Measurements from ENCODE around the gene DLGAP1. TPM values are rescaled to one million over a fixed set of nuclear protein-coding genes. Genes with fewer than 3 reads are reported as not detected.

Gene DLGAP1
- total RNA-seq, 1 donor from 2014 or later = 3.7 TPM

- no peak for DNase-seq (ENCODE audit: low read depth, low spot score)
Measured at GRCh38 chr18:3513481-3513880, 941.6 kb downstream of the DLGAP1 start.

GRCh38 chr18:3511980-3512379 is 943.1 kb downstream of the DLGAP1 start:
- no peak for DNase-seq (ENCODE audit: low read depth, low spot score)

GRCh38 chr18:3510896-3511295 is 944.2 kb downstream of the DLGAP1 start:
- no peak for DNase-seq (ENCODE audit: low read depth, low spot score)

GRCh38 chr18:3510024-3510423 is 945.1 kb downstream of the DLGAP1 start:
- DNase-seq (ENCODE audit: low read depth, low spot score) = no peak

- no peak for DNase-seq (ENCODE audit: low read depth, low spot score)
Measured at GRCh38 chr18:3508576-3509549, 946.2 kb downstream of the DLGAP1 start.

- no peak for DNase-seq (ENCODE audit: low read depth, low spot score)
Measured at GRCh38 chr18:3504637-3505036, 950.5 kb downstream of the DLGAP1 start.

GRCh38 chr18:3502650-3503049 is 952.5 kb downstream of the DLGAP1 start:
- DNase-seq (ENCODE audit: low read depth, low spot score) = no peak

GRCh38 chr18:3500016-3500415 is 955.1 kb downstream of the DLGAP1 start:
- no peak for DNase-seq (ENCODE audit: low read depth, low spot score)

- no peak for DNase-seq (ENCODE audit: low read depth, low spot score)
Measured at GRCh38 chr18:3499501-3499900, 955.6 kb downstream of the DLGAP1 start.

GRCh38 chr18:3498698-3499471 is 956.2 kb downstream of the DLGAP1 start:
- DNase-seq (ENCODE audit: low read depth, low spot score) = no peak

- no peak for DNase-seq (ENCODE audit: low read depth, low spot score)
Measured at GRCh38 chr18:3495691-3496430, 959.2 kb downstream of the DLGAP1 start.

GRCh38 chr18:3494569-3494968 is 960.5 kb downstream of the DLGAP1 start:
- no peak for DNase-seq (ENCODE audit: low read depth, low spot score)

- DNase-seq (ENCODE audit: low read depth, low spot score) = no peak
Measured at GRCh38 chr18:3494245-3494526, 960.9 kb downstream of the DLGAP1 start.

- DNase-seq (ENCODE audit: low read depth, low spot score) = no peak
Measured at GRCh38 chr18:3493501-3494244, 961.4 kb downstream of the DLGAP1 start.

- DNase-seq (ENCODE audit: low read depth, low spot score) = no peak
Measured at GRCh38 chr18:3492721-3493120, 962.4 kb downstream of the DLGAP1 start.

GRCh38 chr18:3491981-3492555 is 963.0 kb downstream of the DLGAP1 start:
- no peak for DNase-seq (ENCODE audit: low read depth, low spot score)

- DNase-seq (ENCODE audit: low read depth, low spot score) = no peak
Measured at GRCh38 chr18:3489462-3489861, 965.6 kb downstream of the DLGAP1 start.

- DNase-seq (ENCODE audit: low read depth, low spot score) = no peak
Measured at GRCh38 chr18:3486512-3486911, 968.6 kb downstream of the DLGAP1 start.

- no peak for DNase-seq (ENCODE audit: low read depth, low spot score)
Measured at GRCh38 chr18:3485153-3486149, 969.7 kb downstream of the DLGAP1 start.

- DNase-seq (ENCODE audit: low read depth, low spot score) = no peak
Measured at GRCh38 chr18:3482258-3482657, 972.8 kb downstream of the DLGAP1 start.
